ENCODE data around the gene ICA1.

ICA1 gene

DNA sequence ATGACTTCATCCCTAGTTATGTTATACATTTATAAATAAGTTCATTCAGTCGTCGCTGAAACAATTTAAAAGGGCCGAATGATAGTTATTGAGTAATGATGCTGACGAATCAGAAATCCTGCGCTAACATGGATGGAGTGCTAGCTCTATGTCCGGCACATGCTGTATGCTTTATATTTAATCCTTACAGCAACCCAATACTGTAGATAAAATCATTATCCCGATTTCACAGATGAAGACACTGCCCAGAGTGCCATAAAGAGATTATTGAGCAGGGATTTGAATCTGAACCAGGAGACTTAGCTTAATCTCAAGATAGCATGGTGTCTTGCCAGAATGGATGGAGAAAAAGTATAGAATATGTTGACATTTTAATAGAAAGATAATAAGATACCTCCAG lies 1.1 kb upstream of the ICA1 start:
- no peak for DNase-seq (ENCODE audit: low read depth)
- no peak overlapping the region for H3K4me3 ChIP-seq (ENCODE audit: low read depth, low read length)
- TF ChIP-seq, protein P1, sequence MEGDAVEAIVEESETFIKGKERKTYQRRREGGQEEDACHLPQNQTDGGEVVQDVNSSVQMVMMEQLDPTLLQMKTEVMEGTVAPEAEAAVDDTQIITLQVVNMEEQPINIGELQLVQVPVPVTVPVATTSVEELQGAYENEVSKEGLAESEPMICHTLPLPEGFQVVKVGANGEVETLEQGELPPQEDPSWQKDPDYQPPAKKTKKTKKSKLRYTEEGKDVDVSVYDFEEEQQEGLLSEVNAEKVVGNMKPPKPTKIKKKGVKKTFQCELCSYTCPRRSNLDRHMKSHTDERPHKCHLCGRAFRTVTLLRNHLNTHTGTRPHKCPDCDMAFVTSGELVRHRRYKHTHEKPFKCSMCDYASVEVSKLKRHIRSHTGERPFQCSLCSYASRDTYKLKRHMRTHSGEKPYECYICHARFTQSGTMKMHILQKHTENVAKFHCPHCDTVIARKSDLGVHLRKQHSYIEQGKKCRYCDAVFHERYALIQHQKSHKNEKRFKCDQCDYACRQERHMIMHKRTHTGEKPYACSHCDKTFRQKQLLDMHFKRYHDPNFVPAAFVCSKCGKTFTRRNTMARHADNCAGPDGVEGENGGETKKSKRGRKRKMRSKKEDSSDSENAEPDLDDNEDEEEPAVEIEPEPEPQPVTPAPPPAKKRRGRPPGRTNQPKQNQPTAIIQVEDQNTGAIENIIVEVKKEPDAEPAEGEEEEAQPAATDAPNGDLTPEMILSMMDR (conservative IDR thresholded peaks at IDR 0.05; ENCODE audit: low read depth, low read length) = no peak

GRCh38 chr7:8260871-8261694 lies 884 bp downstream of the ICA1 start:
- peak overlapping the region; percentile 48 for H3K4me3 ChIP-seq (ENCODE audit: low read depth, low read length)
- DNase-seq (ENCODE audit: low read depth) = peak; percentile 2
- TF ChIP-seq, protein P1 (conservative IDR thresholded peaks at IDR 0.05; ENCODE audit: low read depth, low read length) = no peak

GRCh38 chr7:8259586-8260222 lies 2.3 kb downstream of the ICA1 start:
- TF ChIP-seq, protein P1 (conservative IDR thresholded peaks at IDR 0.05; ENCODE audit: low read depth, low read length) = no peak
- DNase-seq (ENCODE audit: low read depth) = no peak
- H3K4me3 ChIP-seq (ENCODE audit: low read depth, low read length) = no peak overlapping the region

GRCh38 chr7:8258734-8259133 lies 3.2 kb downstream of the ICA1 start:
- TF ChIP-seq, protein P1 (conservative IDR thresholded peaks at IDR 0.05; ENCODE audit: low read depth, low read length) = no peak
- DNase-seq (ENCODE audit: low read depth) = no peak
- no peak overlapping the region for H3K4me3 ChIP-seq (ENCODE audit: low read depth, low read length)

DNA sequence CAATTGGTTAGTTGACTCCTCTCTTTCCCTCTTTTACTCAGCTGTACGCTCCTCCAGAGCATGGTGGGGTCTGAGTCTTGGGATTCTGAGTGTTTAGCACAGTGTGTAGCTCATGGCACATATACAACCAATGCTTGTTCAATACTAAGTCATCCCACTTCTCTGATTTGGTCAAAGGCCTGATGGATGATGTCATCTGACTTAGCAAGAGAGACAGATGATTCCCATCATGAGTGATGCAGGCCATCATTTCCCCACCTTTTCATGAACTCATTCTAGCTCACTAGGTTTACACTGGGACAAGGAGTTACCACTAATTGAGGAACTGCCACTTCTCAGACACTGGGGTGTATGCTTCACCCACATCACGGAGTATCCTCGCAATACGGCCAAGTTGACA lies 3.8 kb downstream of the ICA1 start:
- DNase-seq (ENCODE audit: low read depth) = no peak
- TF ChIP-seq, protein P1 (conservative IDR thresholded peaks at IDR 0.05; ENCODE audit: low read depth, low read length) = no peak
- H3K4me3 ChIP-seq (ENCODE audit: low read depth, low read length) = no peak overlapping the region

DNA sequence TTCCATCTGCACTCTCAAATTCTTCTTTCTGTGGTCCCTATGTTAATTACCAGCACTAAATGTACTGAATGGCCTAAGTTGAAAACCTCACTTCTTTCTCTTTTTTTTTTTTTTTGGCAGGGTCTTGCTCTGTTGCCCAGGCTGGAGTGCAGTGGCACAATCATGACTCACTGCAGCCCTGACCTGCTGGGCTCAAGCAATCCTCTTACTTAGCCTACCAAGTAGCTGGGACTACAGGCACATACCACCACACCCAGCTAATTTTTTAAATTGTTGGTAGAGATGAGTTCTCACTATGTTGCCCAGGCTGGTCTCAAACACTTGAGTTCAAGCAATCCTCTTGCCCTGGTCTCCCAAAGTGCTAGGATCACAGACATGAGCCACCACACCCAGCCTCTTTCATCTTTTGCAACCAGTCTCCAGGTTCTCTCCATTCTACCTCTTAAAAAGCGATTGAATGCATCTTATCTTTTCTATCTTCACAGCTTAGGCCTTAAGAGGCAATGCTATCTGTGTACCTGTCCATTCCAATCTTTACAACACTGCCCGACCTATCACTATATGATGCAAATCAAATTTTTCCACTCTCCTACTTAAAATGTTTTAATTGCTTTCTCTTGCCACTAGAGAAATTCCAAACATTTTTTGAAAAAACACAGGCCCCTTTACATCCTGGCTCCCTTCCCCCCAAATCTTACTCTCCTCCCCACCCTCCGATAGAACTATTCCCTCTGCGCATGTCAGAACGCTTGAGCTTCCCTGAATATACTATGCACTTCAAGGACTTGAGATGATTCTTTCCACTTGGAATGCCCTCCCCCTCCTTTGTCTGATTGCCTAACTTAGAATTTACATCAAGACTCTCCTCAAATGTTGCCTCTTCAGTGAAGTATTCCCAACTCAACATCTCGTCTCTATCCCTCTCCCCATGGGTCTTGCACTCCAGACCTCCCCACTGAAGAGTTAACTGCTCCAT lies 6.0 kb downstream of the ICA1 start:
- TF ChIP-seq, protein P1 (conservative IDR thresholded peaks at IDR 0.05; ENCODE audit: low read depth, low read length) = no peak
- DNase-seq (ENCODE audit: low read depth) = no peak
- no peak overlapping the region for H3K4me3 ChIP-seq (ENCODE audit: low read depth, low read length)

Data from choroid plexus epithelial cell (primary cell).